Upper lobe of left lung (tissue), 6 donors: ENCODE results near the gene EDA. TPM values are rescaled to one million over a fixed set of nuclear protein-coding genes. Genes with fewer than 3 reads are reported as not detected.

Source experiments
- ATAC-seq, 2 donors: fragments of 200-7000 bp; cut with Tn5 transposase; one replicate each; pipeline ENCODE4 v1.9.1; 2022; ENCODE audit warnings: mild to moderate bottlenecking in 2 of 2, moderate library complexity in 2 of 2; ENCODE audit not compliant: low FRiP score in 2 of 2
- DNase-seq, 2 donors: peaks; one replicate each; pipeline ENCODE4 v3.0.0-alpha.2; 2019 to 2020
- H3K27ac ChIP-seq, 4 donors: fragments of 200-600 bp; sonication (generic); one replicate each; pipeline ENCODE4 v1.5.1; 2016 to 2019
- H3K27me3 ChIP-seq, 4 donors: fragments of 200-600 bp; sonication (generic); one replicate each; pipeline ENCODE4 v1.5.1; 2017 to 2019
- H3K36me3 ChIP-seq, 4 donors: fragments of 200-600 bp; sonication (generic); one replicate each; pipeline ENCODE4 v1.5.1; 2016 to 2019
- H3K4me1 ChIP-seq, 4 donors: fragments of 200-600 bp; sonication (generic); one replicate each; pipeline ENCODE4 v1.5.1; 2018 to 2019
- H3K4me3 ChIP-seq, 4 donors: fragments of 200-600 bp; sonication (generic); one replicate each; pipeline ENCODE4 v1.5.1; 2017 to 2019; ENCODE audit warnings: mild to moderate bottlenecking in 2 of 4, moderate library complexity in 1 of 4
- H3K9me3 ChIP-seq, 4 donors: fragments of 200-600 bp; sonication (generic); one replicate each; pipeline ENCODE4 v1.5.1; 2018 to 2019
- EP300 ChIP-seq, 4 donors: sonication (generic); formaldehyde crosslinking; IDR thresholded peaks; one replicate each; pipeline ENCODE4 v1.5.1; 2017; ENCODE audit warnings: antibody characterized with exemption in 4 of 4, control low read depth in 2 of 4
- POLR2A ChIP-seq, 4 donors: fragments of 450-650 bp; IDR thresholded peaks; one replicate each; pipeline ENCODE4 v1.5.1; 2016 to 2017; ENCODE audit warnings: antibody characterized with exemption in 4 of 4, mild to moderate bottlenecking in 2 of 4
- POLR2AphosphoS5 ChIP-seq, 2 donors: sonication (generic); formaldehyde crosslinking; IDR thresholded peaks; one replicate each; pipeline ENCODE4 v1.5.1; 2017; ENCODE audit warnings: antibody characterized with exemption in 2 of 2
- WGBS, 2 donors: methylation state at CpG; one replicate each; pipeline ENCODE4 v1.1.5; 2017 to 2018; 5-methylcytosine and 5-hydroxymethylcytosine counted together
- total RNA-seq, 6 donors: library from RNA; depleted of rRNA in 4 of 6; stranded (reverse); fragments of >200 nt in 4 of 6; gene quantifications; one replicate each; pipeline versions ENCODE4 v1.1.0 to v1.2.1, GENCODE V29; 2016 to 2021
- TF ChIP-seq, protein P1 (sequence below), 6 experiments: fragments of 450-650 bp in 4 of 6; fragments of 200-600 bp in 2 of 6; sonication (generic) in 2 of 6; IDR thresholded peaks; one replicate each; pipeline ENCODE4 v1.5.1; 2016 to 2019; ENCODE audit warnings: antibody characterized with exemption in 6 of 6
- donor health status: DM: no; HTN: no; CAD: no; lungs with moderate emphysema.
- donor health status: DM: no; HTN: yes; CAD: no; lungs with severe emphysema.

Gene EDA
- total RNA-seq, 6 donors from 2014 or later: 3.3 to 16.8 (median 5.9) TPM

DNA sequence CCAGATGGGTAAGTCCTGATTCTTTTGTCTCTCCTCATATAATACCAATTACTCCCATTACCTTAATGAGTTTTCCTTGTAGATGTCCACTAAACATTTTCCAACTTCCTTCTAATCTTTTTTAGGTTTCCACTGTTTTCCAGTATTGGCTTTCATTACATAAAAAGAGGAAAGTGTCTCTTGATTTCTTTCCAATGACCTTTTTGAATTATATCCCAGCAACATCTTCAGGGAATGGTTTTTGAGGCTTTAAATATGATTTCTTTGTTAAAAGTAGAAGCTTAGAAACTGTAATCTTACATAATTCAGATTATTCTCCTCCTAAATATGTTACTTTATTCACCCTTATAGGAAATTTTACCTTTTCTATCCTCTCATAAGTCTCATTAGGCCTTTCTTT lies 298.9 kb downstream of the EDA start:
- Histone ChIP-seq H3K9me3 (peaks cover 0 to 16% (median 2%) of the 10 kb centered on the region in 4 donors), H3K36me3 (no peaks in the 10 kb centered on the region), H3K4me1 (no peaks in the 10 kb centered on the region), H3K27ac (no peak overlapping the region), H3K27me3 (no peaks in the 10 kb centered on the region), H3K4me3 (no peak overlapping the region)
- ATAC-seq (no peak), DNase-seq (no peak)
- no peak for TF ChIP-seq EP300 (IDR thresholded peaks at IDR 0.05)
- TF ChIP-seq, protein P1, sequence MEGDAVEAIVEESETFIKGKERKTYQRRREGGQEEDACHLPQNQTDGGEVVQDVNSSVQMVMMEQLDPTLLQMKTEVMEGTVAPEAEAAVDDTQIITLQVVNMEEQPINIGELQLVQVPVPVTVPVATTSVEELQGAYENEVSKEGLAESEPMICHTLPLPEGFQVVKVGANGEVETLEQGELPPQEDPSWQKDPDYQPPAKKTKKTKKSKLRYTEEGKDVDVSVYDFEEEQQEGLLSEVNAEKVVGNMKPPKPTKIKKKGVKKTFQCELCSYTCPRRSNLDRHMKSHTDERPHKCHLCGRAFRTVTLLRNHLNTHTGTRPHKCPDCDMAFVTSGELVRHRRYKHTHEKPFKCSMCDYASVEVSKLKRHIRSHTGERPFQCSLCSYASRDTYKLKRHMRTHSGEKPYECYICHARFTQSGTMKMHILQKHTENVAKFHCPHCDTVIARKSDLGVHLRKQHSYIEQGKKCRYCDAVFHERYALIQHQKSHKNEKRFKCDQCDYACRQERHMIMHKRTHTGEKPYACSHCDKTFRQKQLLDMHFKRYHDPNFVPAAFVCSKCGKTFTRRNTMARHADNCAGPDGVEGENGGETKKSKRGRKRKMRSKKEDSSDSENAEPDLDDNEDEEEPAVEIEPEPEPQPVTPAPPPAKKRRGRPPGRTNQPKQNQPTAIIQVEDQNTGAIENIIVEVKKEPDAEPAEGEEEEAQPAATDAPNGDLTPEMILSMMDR (IDR thresholded peaks at IDR 0.05): no peak
- TF ChIP-seq POLR2A (IDR thresholded peaks at IDR 0.05): no peak
- no peak for TF ChIP-seq POLR2AphosphoS5 (IDR thresholded peaks at IDR 0.05)

- TF ChIP-seq POLR2A (IDR thresholded peaks at IDR 0.05) (no peak), EP300 (IDR thresholded peaks at IDR 0.05) (no peak), POLR2AphosphoS5 (IDR thresholded peaks at IDR 0.05) (no peak)
- TF ChIP-seq, protein P1 (IDR thresholded peaks at IDR 0.05): no peak
- no peaks in the 10 kb centered on the region for H3K36me3 ChIP-seq
- no peaks in the 10 kb centered on the region for H3K27me3 ChIP-seq
- no peak overlapping the region for H3K4me3 ChIP-seq
- no peak for DNase-seq
- H3K27ac ChIP-seq: no peak overlapping the region
- H3K9me3 ChIP-seq: no peaks in the 10 kb centered on the region
- ATAC-seq: no peak
- H3K4me1 ChIP-seq: no peaks in the 10 kb centered on the region
These were observed 303.8 kb downstream of the EDA start for GRCh38 chrX:69919749-69920148.

DNA sequence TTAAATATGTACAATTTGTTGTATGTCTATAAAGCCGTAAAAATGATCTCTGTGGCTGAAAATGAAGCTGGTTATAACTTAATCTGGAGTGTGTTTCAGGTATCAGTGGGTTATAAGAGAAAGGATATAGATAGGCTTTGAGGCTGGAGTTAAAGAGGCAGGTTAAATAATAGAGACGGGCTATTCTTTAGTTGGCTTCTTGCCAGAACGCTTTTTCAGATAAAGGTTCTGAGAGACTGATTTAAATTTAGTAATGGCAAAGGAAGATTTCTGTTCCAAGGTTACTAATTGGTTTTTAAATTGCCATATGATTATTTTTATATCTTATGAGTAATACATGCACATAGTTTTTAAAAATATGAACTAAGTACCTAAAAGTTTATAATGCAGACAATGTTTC lies 316.4 kb downstream of the EDA start:
- TF ChIP-seq POLR2AphosphoS5 (IDR thresholded peaks at IDR 0.05): no peak
- TF ChIP-seq, protein P1 (IDR thresholded peaks at IDR 0.05): no peak
- TF ChIP-seq POLR2A (IDR thresholded peaks at IDR 0.05): no peak
- TF ChIP-seq EP300 (IDR thresholded peaks at IDR 0.05): no peak
- Histone ChIP-seq H3K9me3 (no peaks in the 10 kb centered on the region), H3K4me1 (no peaks in the 10 kb centered on the region), H3K27ac (no peak overlapping the region), H3K27me3 (no peaks in the 10 kb centered on the region), H3K4me3 (no peak overlapping the region), H3K36me3 (no peaks in the 10 kb centered on the region)
- WGBS, 2 donors: 58 to 68% methylated on average over 3 of the region's 3 CpGs
- DNase-seq: no peak
- ATAC-seq: no peak

DNA sequence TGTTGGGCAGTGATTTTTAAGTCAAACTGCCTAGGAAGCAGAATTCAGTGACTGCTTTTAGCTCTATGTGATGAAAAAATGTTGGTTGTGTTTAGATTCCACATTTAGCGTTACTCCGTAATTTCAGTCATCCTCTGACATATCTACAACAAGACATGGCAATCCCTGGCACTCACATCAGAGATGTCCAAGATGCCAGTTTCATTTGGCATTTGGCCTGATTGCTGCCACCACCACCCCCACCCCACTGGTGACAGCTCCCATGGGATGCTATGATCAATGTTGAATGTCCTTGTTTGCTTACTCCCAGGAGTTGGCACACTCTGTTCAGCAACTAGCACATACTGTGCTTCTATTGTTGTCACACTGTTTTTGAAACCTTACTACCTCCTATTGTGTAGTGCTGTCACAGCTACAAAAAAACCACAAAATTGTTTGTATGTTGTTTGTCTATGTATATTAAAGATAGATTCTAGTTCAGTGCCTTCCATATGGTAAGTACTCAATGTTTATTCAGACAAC lies 332.4 kb downstream of the EDA start:
- H3K9me3 ChIP-seq: peaks cover 0 to 4% (median 0%) of the 10 kb centered on the region in 4 donors
- no peak overlapping the region for H3K4me3 ChIP-seq
- no peaks in the 10 kb centered on the region for H3K4me1 ChIP-seq
- DNase-seq: no peak
- ATAC-seq: no peak
- H3K27ac ChIP-seq: no peak overlapping the region
- H3K36me3 ChIP-seq: no peaks in the 10 kb centered on the region
- TF ChIP-seq POLR2AphosphoS5 (IDR thresholded peaks at IDR 0.05) (no peak), EP300 (IDR thresholded peaks at IDR 0.05) (no peak), POLR2A (IDR thresholded peaks at IDR 0.05) (no peak)
- TF ChIP-seq, protein P1 (IDR thresholded peaks at IDR 0.05): no peak
- no peaks in the 10 kb centered on the region for H3K27me3 ChIP-seq
- 50 to 67% methylated on average over 2 of the region's 2 CpGs for WGBS, 2 donors

- Histone ChIP-seq H3K27ac (no peak overlapping the region), H3K4me3 (no peak overlapping the region), H3K36me3 (no peaks in the 10 kb centered on the region), H3K9me3 (no peaks in the 10 kb centered on the region), H3K4me1 (no peaks in the 10 kb centered on the region), H3K27me3 (no peaks in the 10 kb centered on the region)
- 80 to 100% methylated on average over 1 of the region's 1 CpG for WGBS, 2 donors
- ATAC-seq (no peak), DNase-seq (no peak)
- TF ChIP-seq POLR2AphosphoS5 (IDR thresholded peaks at IDR 0.05) (no peak), POLR2A (IDR thresholded peaks at IDR 0.05) (no peak), EP300 (IDR thresholded peaks at IDR 0.05) (no peak)
- TF ChIP-seq, protein P1 (IDR thresholded peaks at IDR 0.05): no peak
These were observed 335.8 kb downstream of the EDA start for GRCh38 chrX:69951753-69952152.
